Activated gamma-delta T cell treated with Interleukin-2 at 50 U/mL for 16 hours (primary cell): ENCODE results near the gene MGAT5B.
A peak's percentile ranks its signal among the peaks of the same experiment; 100 is the strongest.
"Not testable (repeated sequence)": the region's sequence is repeated elsewhere in the genome, so short reads cannot be mapped to it uniquely, and the experiment has no call there.

Source experiments
- DNase-seq: peaks from one replicate; pipeline ENCODE4 v3.0.0-alpha.2; 2020

The MGAT5B gene, protein sequence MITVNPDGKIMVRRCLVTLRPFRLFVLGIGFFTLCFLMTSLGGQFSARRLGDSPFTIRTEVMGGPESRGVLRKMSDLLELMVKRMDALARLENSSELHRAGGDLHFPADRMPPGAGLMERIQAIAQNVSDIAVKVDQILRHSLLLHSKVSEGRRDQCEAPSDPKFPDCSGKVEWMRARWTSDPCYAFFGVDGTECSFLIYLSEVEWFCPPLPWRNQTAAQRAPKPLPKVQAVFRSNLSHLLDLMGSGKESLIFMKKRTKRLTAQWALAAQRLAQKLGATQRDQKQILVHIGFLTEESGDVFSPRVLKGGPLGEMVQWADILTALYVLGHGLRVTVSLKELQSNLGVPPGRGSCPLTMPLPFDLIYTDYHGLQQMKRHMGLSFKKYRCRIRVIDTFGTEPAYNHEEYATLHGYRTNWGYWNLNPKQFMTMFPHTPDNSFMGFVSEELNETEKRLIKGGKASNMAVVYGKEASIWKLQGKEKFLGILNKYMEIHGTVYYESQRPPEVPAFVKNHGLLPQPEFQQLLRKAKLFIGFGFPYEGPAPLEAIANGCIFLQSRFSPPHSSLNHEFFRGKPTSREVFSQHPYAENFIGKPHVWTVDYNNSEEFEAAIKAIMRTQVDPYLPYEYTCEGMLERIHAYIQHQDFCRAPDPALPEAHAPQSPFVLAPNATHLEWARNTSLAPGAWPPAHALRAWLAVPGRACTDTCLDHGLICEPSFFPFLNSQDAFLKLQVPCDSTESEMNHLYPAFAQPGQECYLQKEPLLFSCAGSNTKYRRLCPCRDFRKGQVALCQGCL

DNA sequence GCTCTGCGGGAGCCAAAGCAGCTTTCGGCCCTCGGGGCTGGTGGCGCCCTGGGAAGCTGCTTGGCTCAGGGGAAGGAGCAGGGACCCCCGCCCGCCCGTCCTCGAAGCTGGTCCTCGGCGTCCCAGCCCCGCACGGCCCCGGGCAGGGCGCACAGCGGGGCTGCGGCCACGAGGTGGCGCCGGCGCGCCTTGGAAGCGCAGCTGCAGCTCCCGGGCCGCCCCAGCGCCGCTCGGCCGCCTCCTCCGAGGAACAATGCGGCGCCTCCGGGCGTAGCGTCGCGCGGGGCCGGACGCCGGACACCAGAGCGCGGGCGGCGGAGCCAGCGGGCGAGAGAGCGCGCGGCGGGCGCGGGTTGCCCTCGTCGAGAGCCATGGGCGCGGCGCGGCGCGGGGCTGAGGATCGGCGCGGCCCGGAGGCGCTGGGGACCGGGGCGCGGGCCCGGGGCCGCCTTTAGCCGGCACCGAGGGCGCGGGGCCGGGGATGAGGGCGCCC is at the start of gene MGAT5B:
Gene MGAT5B (plus strand): TSS at position 229 of the 493 bp plus-strand sequence. CDS start 626 bp downstream, outside the sequence.
- DNase-seq, result peak; percentile 71

DNA sequence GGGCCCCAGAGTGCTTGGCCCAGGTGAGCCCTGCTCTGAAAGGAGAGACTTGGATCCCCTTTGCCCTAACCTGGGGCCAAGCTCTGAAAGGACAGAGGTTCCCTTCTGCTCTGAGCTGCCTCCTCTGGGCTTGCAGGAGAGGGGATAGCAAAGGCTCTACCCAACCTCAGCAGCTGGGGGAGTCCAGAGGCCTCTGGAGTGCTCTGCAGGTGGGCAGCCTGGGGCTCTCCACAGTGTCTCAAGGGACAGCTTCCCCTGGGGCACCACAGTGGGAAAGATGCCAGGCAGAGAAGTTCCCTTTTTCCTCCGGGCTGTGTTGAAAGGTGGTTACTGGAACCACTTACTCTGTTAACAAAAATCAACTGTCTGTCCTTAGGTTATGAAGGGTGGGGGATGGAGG is 48.2 kb upstream of the MGAT5B start:
- DNase-seq, result no peak

DNA sequence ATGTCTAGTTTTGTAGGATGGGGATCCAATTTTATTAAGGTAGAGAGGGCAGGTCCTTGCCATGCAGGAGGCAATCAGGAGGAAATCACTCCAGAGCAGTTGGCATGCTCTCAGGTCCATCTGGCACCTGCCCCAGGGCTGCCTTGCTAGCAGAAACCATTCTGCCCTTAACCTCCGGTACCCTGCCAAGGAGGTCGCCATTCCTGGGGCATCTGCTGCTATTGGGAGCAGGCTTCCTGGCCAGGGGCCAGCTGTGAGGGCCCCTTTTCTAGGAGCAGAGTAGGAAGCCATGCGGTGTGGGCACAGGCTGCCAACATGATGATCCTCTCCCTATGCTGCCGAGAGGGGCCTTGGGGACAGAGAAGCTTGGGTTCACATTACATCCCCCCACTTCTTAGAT is 47.6 kb upstream of the MGAT5B start:
- no peak for DNase-seq

GRCh38 chr17:76822184-76822778 is 45.9 kb upstream of the MGAT5B start:
- DNase-seq, result no peak

DNA sequence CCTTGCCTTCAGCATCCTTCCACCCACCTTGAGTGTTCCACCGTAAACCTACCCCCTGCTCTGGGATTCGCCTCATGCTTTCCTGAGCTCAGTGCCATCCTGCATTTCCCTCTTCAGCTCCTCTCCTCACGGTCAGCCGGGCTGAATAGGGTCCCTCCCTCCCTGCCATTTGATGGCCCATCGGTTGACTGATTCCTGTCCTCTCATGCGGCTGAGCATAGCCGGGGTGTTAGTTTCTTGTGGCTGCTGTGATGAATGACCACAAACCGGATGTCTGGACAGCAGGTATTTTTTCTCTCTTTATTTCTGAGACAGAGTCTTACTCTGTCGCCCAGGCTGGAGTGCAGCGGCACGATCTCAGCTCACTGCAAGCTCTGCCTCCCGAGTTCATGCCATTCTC is 44.1 kb upstream of the MGAT5B start:
- DNase-seq, result no peak

- no peak for DNase-seq
Observed at GRCh38 chr17:76826330-76827068, 41.7 kb upstream of the MGAT5B start.

GRCh38 chr17:76827736-76828135 is 40.5 kb upstream of the MGAT5B start:
- no peak for DNase-seq

DNA sequence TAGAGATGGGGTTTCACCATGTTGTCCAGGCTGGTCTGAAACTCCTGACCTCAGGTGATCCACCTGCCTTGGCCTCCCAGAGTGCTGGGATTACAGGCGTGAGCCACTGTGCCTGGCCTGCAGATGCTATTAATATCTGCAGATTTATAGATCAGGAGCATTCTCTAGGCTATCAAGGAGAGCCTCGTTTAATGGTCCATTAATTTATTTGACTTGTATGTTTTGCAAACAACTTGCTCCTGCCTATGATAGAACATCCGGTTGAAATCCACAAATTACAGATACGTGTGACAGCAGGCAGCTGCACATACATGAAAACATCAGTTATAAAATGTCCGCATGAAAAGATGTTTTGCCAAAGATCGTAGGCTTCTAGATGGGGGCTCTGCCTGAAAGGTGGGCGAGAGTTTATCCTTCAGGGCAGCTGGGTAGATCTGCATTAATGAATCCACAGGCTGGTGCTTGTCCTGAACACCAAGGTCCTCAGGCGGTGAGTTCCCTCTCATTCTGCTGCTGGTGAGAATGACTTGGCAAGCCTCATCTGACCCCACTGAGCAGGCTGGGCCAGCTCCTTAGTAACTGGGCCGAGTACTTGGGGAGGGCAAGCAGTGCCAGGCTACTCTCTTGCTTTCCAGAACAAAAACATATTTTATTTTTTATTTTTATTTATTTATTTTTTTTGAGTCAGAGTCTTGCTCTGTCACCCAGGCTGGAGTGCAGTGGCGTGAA is 37.1 kb upstream of the MGAT5B start:
- no peak for DNase-seq

DNA sequence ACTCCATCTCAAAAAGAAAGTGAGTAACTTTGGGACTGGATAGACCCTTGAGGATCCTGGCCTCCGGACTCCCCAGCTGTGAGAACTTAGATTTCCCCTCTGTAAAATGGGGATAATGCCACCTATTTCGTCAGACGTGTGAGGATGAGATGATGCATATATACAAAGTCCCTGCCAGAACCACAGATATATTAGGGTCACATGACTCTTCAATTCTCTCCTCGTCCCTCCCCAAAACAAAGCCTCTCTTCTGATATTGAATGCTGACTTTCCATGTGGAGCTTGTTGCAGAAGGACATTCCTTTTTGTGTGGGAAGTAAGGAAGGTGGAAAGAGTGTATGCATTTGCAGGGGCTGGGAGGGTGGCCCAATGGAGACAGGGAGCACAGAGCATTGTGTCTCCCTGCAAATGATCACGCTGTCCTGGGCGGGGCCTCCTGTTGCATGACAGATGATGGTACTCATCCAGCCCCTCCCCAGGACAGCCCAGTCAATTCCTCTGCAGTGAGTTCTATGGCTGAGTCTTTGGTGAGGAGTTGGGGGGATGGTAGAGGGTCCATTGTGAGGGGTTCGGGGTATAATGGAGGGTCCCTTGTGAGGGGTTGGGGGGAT is 35.1 kb upstream of the MGAT5B start:
- no peak for DNase-seq

GRCh38 chr17:76833747-76834146 is 34.5 kb upstream of the MGAT5B start:
- no peak for DNase-seq

- DNase-seq, result no peak
Observed at GRCh38 chr17:76834870-76835269, 33.3 kb upstream of the MGAT5B start.

GRCh38 chr17:76840443-76840767 is 27.8 kb upstream of the MGAT5B start:
- no peak for DNase-seq

DNA sequence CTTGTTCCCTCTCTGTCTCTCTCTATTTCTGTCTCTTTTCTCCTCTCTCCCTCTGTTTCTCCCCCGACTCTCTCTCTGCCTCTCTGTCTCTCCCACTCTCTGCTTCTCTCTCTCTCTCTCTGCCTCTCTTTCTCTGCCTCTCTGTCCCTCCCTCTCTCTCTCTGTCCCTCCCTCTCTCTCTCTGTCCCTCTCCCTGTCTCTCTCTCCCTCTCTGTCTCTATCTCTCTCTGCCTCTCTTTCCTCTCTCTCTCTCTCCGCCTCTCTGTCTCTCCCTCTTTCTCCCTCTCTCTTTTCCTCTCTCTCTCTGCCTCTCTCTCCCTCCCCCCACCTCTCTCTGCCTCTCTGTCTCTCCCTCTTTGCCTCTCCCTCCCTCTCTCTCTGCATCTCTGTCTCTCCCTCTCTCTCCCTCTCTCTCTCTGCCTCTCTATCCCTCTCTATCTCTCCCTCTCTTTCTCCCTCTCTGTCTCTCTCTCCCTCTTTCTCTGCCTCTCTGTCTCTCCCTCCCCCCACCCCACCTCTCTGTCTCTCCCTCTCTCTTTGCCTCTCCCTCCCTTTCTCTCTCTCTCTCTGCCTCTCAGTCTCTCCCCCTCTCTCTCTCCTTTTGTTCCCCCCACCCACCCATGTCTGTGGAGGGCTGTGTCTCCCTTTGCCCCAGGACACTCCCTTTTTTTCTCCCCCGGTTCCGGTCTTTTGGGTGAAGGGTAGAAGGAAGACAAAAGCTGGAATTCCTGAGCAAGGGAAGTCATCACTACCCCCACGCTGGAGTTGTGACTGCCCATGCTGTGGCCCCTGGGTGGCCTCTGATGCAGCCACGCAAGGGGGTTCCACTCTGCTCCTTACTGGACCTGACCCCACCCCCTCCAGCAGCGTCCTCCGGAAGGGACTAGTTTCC is 27.1 kb upstream of the MGAT5B start:
- DNase-seq, result no peak

GRCh38 chr17:76841776-76842405 is 26.3 kb upstream of the MGAT5B start:
- no peak for DNase-seq

GRCh38 chr17:76843068-76843467 is 25.1 kb upstream of the MGAT5B start:
- not testable (repeated sequence) for DNase-seq

GRCh38 chr17:76843703-76844484 is 24.3 kb upstream of the MGAT5B start:
- no peak for DNase-seq

- DNase-seq, result no peak
Observed at GRCh38 chr17:76844485-76844829, 23.7 kb upstream of the MGAT5B start.

DNA sequence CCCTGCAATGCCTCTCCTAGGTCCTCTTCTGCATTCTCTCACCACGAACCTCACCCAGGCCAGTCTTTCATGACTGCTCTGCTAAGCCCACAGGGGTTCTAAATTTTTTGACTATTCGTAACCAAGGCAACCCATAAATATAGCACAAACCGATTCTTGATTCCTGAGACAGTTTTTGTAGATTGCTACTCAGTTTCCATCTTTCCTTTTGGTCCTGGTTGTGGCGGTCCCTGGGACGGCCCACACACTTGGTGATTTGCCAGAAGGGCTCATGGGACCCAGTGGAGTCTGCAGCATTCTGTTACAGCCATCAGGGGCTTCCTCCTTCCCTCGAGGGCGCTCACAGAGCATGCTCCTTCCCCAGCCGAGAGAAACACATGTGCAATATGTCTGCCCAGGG is 23.4 kb upstream of the MGAT5B start:
- DNase-seq, result no peak

DNA sequence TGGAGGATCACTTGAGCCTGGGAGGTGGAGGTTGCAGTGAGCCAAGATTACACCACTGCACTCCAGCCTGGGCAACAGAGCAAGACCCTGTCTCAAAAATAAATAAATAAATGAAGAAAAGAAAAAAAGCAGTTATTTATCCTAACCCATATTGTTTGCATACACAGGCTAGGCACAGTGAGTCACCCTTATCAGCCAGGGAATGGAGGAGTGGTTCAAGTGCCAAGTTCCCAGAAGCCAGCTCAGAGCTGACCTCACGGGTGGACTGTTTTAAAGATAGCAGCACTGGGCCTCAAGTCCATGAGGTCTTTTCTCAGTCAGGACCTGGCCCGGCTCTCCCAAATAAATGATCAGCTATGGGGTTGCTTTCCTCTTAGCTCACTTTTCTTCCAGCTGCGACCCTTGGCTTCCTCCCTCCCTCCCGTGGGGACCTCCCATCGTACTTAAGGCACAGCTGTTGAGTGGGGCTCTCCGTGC is 22.6 kb upstream of the MGAT5B start:
- DNase-seq, result no peak
